Gastroesophageal sphincter (tissue), 3 donors: Measurements from ENCODE around the gene ARID5B.

Experiments
- CTCF ChIP-seq, 4 experiments: fragments of 200-600 bp in 2 of 4; fragments of 450-650 bp in 2 of 4; sonication (generic) in 1 of 4; IDR thresholded peaks; one replicate each; pipeline ENCODE4 v1.5.1; 2017 to 2019; ENCODE audit warnings: antibody characterized with exemption in 4 of 4, mild to moderate bottlenecking in 2 of 4, moderate library complexity in 2 of 4
- POLR2A ChIP-seq, 2 donors: fragments of 450-650 bp; IDR thresholded peaks; one replicate each; pipeline ENCODE4 v1.6.1; 2017; ENCODE audit warnings: antibody characterized with exemption in 2 of 2, mild to moderate bottlenecking in 2 of 2, moderate library complexity in 1 of 2
- POLR2AphosphoS5 ChIP-seq: sonication (generic); formaldehyde crosslinking; IDR thresholded peaks from one replicate; pipeline ENCODE4 v1.6.1; 2017; ENCODE audit warnings: antibody characterized with exemption

GRCh38 chr10:61935077-61935476 is 33.6 kb downstream of the ARID5B start:
- no peak for TF ChIP-seq POLR2AphosphoS5
- TF ChIP-seq POLR2A (IDR thresholded peaks at IDR 0.05), result no peak
- no peak for TF ChIP-seq CTCF (IDR thresholded peaks at IDR 0.05)
